ENCODE measurements around the gene HCN2. TPM values are rescaled to one million over a fixed set of nuclear protein-coding genes. Genes with fewer than 3 reads are reported as not detected.
A peak's percentile ranks its signal among the peaks of the same experiment; 100 is the strongest.

Gene HCN2
- total RNA-seq, 1 donor from 2014 or later, result 0.25 TPM

DNA sequence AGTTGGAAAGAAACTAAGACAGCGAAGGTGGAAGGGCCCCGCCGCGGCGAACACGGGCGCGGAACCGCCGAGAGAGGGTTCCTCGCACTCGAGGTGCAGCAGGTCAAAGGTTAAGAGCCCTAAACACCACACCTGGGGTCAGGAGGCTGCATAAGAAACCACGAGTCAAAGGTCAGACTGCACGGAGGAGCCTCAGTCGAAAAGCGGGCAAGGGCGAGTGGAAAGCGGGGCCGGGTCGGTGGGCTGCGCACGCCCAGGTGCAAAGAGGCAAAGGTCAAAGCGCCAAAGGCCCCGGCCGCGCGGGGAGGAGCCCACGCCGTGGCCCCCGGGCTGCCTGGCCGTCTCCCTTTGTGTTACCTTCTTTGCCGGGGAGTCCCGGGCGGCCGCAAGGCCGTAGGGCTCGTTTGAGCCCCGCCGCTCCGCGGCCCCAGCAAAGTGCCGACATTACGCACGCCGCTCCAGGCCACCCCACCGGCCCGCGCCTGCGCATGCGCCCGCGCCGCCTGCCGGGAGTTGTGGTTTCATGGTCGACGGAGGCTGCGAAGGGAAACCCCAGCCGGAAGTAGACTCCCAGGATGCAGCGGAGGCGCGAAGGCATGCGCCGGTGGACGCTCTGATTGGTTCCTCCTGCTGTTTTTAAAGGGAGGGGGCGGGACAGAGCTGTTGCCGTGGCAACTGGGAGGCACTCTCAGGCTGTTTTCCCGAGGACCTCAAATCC, 43.5 kb downstream of the HCN2 start, which contains the start of gene POLRMT:
Gene POLRMT (minus strand): TSS at position 470 of the 718 bp plus-strand sequence. CDS start 25 bp downstream, at position 445.
- intact Hi-C loops (cut with DNase I), result no loop called here
- Histone ChIP-seq H3K27ac (peak within 1 kb of the TSS; percentile 55), H3K4me1 (peaks cover 24% of the 10 kb centered on the region)

DNA sequence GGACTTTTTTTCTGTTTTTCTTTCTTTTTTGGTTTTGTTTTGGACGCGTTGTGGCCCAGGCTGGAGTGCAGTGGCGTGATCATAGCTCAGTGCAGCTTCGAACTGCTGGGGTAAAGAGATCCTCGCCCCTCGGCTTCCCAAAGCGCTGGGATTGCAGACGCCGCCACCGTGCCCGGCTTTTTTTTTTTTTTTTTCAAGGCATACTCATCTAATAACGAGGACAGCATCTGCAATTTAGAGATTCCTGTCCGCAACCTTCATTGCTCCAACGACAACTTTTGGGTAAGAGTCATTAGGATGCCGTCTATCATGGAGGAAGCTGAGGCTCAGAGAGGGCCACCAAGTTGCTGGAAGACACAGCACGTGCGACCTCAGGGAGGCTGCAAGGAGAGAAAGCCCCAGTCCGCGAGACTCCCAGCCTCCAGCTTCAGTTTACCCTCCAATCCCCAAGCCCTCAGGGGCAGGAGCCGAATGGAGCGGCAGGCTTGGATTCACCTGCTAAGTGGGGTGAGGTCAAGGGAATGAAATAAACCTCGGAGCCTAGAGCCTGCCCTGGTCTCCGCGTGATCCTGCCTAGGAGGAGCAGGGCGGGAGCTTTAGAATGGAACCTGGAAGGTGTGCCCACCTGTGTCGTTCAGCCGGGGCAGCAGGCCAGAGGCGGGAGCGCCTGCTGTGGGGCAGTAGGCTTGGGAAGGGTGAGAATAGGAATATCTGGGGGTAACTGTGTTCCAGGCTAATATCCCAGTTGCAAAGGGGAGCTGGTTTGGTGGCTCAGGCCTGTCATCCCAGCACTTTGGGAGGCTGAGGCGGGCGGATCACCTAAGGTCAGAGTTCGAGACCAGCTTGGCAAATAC, 44.3 kb downstream of the HCN2 start:
- intact Hi-C loops (cut with DNase I), result no loop called here
- no peak for DNase-seq (ENCODE audit: extremely low spot score in 2 of 2)
- H3K4me3 ChIP-seq, result peak overlapping the region; percentile 66 to 77
- peak overlapping the region; percentile 25 for H3K27ac ChIP-seq
- H3K27me3 ChIP-seq, result no peaks in the 10 kb centered on the region
- H3K9me3 ChIP-seq, result no peaks in the 10 kb centered on the region
- H3K36me3 ChIP-seq, result peaks cover 0 to 13% of the 10 kb centered on the region in 2 donors
- TF ChIP-seq POLR2AphosphoS5 (IDR thresholded peaks at IDR 0.05; ENCODE audit: insufficient read depth in 1 of 2, low read depth in 1 of 2) (no peak), POLR2A (IDR thresholded peaks at IDR 0.05) (no peak)
- TF ChIP-seq, protein P1, sequence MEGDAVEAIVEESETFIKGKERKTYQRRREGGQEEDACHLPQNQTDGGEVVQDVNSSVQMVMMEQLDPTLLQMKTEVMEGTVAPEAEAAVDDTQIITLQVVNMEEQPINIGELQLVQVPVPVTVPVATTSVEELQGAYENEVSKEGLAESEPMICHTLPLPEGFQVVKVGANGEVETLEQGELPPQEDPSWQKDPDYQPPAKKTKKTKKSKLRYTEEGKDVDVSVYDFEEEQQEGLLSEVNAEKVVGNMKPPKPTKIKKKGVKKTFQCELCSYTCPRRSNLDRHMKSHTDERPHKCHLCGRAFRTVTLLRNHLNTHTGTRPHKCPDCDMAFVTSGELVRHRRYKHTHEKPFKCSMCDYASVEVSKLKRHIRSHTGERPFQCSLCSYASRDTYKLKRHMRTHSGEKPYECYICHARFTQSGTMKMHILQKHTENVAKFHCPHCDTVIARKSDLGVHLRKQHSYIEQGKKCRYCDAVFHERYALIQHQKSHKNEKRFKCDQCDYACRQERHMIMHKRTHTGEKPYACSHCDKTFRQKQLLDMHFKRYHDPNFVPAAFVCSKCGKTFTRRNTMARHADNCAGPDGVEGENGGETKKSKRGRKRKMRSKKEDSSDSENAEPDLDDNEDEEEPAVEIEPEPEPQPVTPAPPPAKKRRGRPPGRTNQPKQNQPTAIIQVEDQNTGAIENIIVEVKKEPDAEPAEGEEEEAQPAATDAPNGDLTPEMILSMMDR (IDR thresholded peaks at IDR 0.05), result no peak
- peaks cover 32% of the 10 kb centered on the region for H3K4me1 ChIP-seq

More for the DNA sequence above, 43.5 kb downstream of the HCN2 start, which contains the start of gene POLRMT:
- DNase-seq (ENCODE audit: extremely low spot score in 2 of 2), result peak in 1 of 2 donors; percentile 98
- no peaks in the 10 kb centered on the region for H3K9me3 ChIP-seq
- H3K36me3 ChIP-seq, result peaks cover 0 to 19% of the 10 kb centered on the region in 2 donors
- peak within 1 kb of the TSS; percentile 66 to 77 for H3K4me3 ChIP-seq
- TF ChIP-seq POLR2A (IDR thresholded peaks at IDR 0.05) (no peak), POLR2AphosphoS5 (IDR thresholded peaks at IDR 0.05; ENCODE audit: insufficient read depth in 1 of 2, low read depth in 1 of 2) (peak; percentile 74 to 95)
- no peaks in the 10 kb centered on the region for H3K27me3 ChIP-seq

DNA sequence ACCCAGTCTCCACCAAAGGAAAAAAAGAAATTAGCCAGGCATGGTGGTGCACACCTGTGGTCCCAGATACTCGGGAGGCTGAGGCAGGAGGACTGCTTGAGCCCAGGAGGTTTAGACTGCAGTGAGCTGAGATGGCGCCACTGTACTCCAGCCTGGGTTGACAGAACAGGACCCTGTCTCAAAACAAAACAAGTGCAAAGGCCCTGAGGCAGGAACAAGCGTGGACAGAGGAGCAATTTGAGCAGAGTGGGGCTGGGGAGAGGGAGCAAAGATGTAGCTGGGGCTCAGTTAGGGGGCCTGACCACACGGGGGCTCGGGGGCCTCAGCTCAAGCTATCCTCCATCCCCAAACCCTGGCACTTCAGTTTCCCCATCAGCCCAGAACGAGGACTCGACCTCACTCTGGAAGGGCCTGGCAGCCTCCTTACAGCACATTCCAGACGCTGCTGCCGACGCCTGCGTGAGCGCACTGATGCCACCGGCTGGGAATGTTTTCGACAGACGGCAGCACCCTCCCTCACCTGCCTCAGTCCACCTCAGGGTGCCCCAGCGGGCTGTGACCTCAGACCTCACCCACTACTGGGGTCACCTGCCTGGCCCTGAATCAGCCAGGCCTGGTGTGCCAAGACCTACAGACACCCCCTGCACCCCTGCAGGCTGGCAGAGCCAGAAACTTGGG, 45.4 kb downstream of the HCN2 start:
- H3K36me3 ChIP-seq, result peaks cover 0 to 2% of the 10 kb centered on the region in 2 donors
- TF ChIP-seq, protein P1 (IDR thresholded peaks at IDR 0.05), result no peak
- TF ChIP-seq POLR2A (IDR thresholded peaks at IDR 0.05) (no peak), POLR2AphosphoS5 (IDR thresholded peaks at IDR 0.05; ENCODE audit: insufficient read depth in 1 of 2, low read depth in 1 of 2) (no peak)
- DNase-seq (ENCODE audit: extremely low spot score in 2 of 2), result no peak
- H3K9me3 ChIP-seq, result no peaks in the 10 kb centered on the region
- H3K4me1 ChIP-seq, result peaks cover 38% of the 10 kb centered on the region
- H3K27ac ChIP-seq, result no peak overlapping the region
- no peak overlapping the region for H3K4me3 ChIP-seq
- intact Hi-C loops (cut with DNase I), result no loop called here
- H3K27me3 ChIP-seq, result no peaks in the 10 kb centered on the region

DNA sequence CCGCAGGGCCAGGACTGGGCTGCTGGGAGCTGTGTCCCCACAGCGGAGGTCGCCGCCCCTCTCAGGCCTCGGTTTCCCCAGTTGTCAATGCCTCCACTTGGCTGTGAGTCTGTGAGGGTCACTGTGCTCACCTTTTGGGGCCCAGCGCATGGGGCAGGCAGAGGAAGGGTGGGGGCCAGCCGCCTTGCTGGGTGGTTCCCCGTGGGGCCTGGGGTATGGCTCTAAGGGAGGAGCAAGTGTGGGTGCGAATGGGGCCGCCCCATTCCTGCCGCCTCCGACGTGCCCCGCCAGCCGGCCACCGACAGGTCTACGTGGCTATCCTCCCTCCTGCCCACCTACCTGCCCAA, 49.2 kb downstream of the HCN2 start:
- H3K4me3 ChIP-seq, result peak overlapping the region; percentile 49
- no peaks in the 10 kb centered on the region for H3K36me3 ChIP-seq
- intact Hi-C loops (cut with DNase I), result loop anchor here (1.0 kb wide), 1 partner anchor 22 kb away; no protein-coding TSS in a partner anchor
- TF ChIP-seq POLR2A (IDR thresholded peaks at IDR 0.05) (no peak), POLR2AphosphoS5 (IDR thresholded peaks at IDR 0.05; ENCODE audit: insufficient read depth in 1 of 2, low read depth in 1 of 2) (no peak)
- TF ChIP-seq, protein P1 (IDR thresholded peaks at IDR 0.05), result no peak
- H3K4me1 ChIP-seq, result peaks cover 29% of the 10 kb centered on the region
- no peaks in the 10 kb centered on the region for H3K9me3 ChIP-seq
- H3K27ac ChIP-seq, result no peak overlapping the region
- no peak for DNase-seq (ENCODE audit: extremely low spot score in 2 of 2)
- H3K27me3 ChIP-seq, result no peaks in the 10 kb centered on the region

Measured in vagina (tissue), 2 donors.